ENCODE data around the gene RUBCNL. TPM values are rescaled to one million over a fixed set of nuclear protein-coding genes. Genes with fewer than 3 reads are reported as not detected.

The RUBCNL gene
- total RNA-seq, 1 experiment from 2014 or later: not detected

- TF ChIP-seq TCF7L2 (IDR thresholded peaks at IDR 0.05; ENCODE audit: low read depth, low read length) (no peak), SIN3A (IDR thresholded peaks at IDR 0.05; ENCODE audit: borderline replicate concordance, insufficient read depth, low read depth, low read length) (no peak), POLR2AphosphoS5 (IDR thresholded peaks at IDR 0.05; ENCODE audit: low read depth, low read length) (no peak), CTCF (IDR thresholded peaks at IDR 0.05) (no peak), REST (IDR thresholded peaks at IDR 0.05; ENCODE audit: insufficient read depth in 1 of 2, low read depth in 2 of 2, low read length in 1 of 2) (no peak)
- ChIA-PET CTCF (no interaction called here), POLR2A (no interaction called here)
- Histone ChIP-seq H3K4me3 (ENCODE audit: low read depth in 2 of 2, low read length in 2 of 2) (no peak overlapping the region), H3K27ac (ENCODE audit: low read length) (no peak overlapping the region), H3K36me3 (ENCODE audit: control insufficient read depth, insufficient read depth, low read length) (no peaks in the 10 kb centered on the region), H3K27me3 (ENCODE audit: control insufficient read depth, insufficient read depth, low read length) (no peaks in the 10 kb centered on the region; the same call in 1 of the 2 replicates), H3K4me1 (ENCODE audit: control insufficient read depth, insufficient read depth, low read length) (no peaks in the 10 kb centered on the region), H3K9me3 (ENCODE audit: control insufficient read depth, insufficient read depth, low read depth, low read length) (no peaks in the 10 kb centered on the region)
- no TSS peak for BruUV-seq (replicated peaks)
- in situ Hi-C loops (cut with HindIII; ENCODE audit: low pct_unique_long_range_greater_than_20kb, low sequenced_read_pairs) (no loop called here), intact Hi-C loops (cut with micrococcal nuclease; ENCODE audit: unreplicated experiment) (no loop called here)
- no peak for DNase-seq (ENCODE audit: low read depth, low spot score)
- no peak for ATAC-seq
These were observed 47.0 kb downstream of the RUBCNL start for GRCh38 chr13:46340011-46340410.

GRCh38 chr13:46339035-46339666, 47.9 kb downstream of the RUBCNL start:
- CTCF ChIA-PET: no interaction called here
- POLR2A ChIA-PET: no interaction called here
- no peak overlapping the region for H3K4me3 ChIP-seq (ENCODE audit: low read depth in 2 of 2, low read length in 2 of 2)
- no peak for ATAC-seq
- TF ChIP-seq POLR2AphosphoS5 (IDR thresholded peaks at IDR 0.05; ENCODE audit: low read depth, low read length): no peak
- TF ChIP-seq TCF7L2 (IDR thresholded peaks at IDR 0.05; ENCODE audit: low read depth, low read length): no peak
- TF ChIP-seq CTCF (IDR thresholded peaks at IDR 0.05): no peak
- TF ChIP-seq SIN3A (IDR thresholded peaks at IDR 0.05; ENCODE audit: borderline replicate concordance, insufficient read depth, low read depth, low read length): no peak
- TF ChIP-seq REST (IDR thresholded peaks at IDR 0.05; ENCODE audit: insufficient read depth in 1 of 2, low read depth in 2 of 2, low read length in 1 of 2): no peak
- no peak overlapping the region for H3K27ac ChIP-seq (ENCODE audit: low read length)
- in situ Hi-C loops (cut with HindIII; ENCODE audit: low pct_unique_long_range_greater_than_20kb, low sequenced_read_pairs) (no loop called here), intact Hi-C loops (cut with micrococcal nuclease; ENCODE audit: unreplicated experiment) (no loop called here)
- no peaks in the 10 kb centered on the region for H3K9me3 ChIP-seq (ENCODE audit: control insufficient read depth, insufficient read depth, low read depth, low read length)
- DNase-seq (ENCODE audit: low read depth, low spot score): no peak
- no peaks in the 10 kb centered on the region for H3K36me3 ChIP-seq (ENCODE audit: control insufficient read depth, insufficient read depth, low read length)
- BruUV-seq (replicated peaks): no TSS peak
- no peaks in the 10 kb centered on the region; the same call in 1 of the 2 replicates for H3K27me3 ChIP-seq (ENCODE audit: control insufficient read depth, insufficient read depth, low read length)
- no peaks in the 10 kb centered on the region for H3K4me1 ChIP-seq (ENCODE audit: control insufficient read depth, insufficient read depth, low read length)

Data from Panc1 (cell line).